ENCODE measurements around the gene QSOX2.

Gene QSOX2

GRCh38 chr9:136252846-136253245 lies 7.2 kb upstream of the QSOX2 start:
- no peak for DNase-seq (ENCODE audit: low read depth)

- DNase-seq (ENCODE audit: low read depth) = no peak
Measured at GRCh38 chr9:136252281-136252680, 6.7 kb upstream of the QSOX2 start.

GRCh38 chr9:136251264-136252115 lies 5.9 kb upstream of the QSOX2 start:
- DNase-seq (ENCODE audit: low read depth) = no peak

GRCh38 chr9:136250676-136251075 lies 5.1 kb upstream of the QSOX2 start:
- no peak for DNase-seq (ENCODE audit: low read depth)

- no peak for DNase-seq (ENCODE audit: low read depth)
Measured at GRCh38 chr9:136249877-136250559, 4.4 kb upstream of the QSOX2 start.

GRCh38 chr9:136248951-136249876 lies 3.6 kb upstream of the QSOX2 start:
- DNase-seq (ENCODE audit: low read depth) = no peak

GRCh38 chr9:136247947-136248637 lies 2.5 kb upstream of the QSOX2 start:
- no peak for DNase-seq (ENCODE audit: low read depth)

GRCh38 chr9:136247551-136247916 lies 1.9 kb upstream of the QSOX2 start:
- DNase-seq (ENCODE audit: low read depth) = no peak

- DNase-seq (ENCODE audit: low read depth) = no peak
Measured at GRCh38 chr9:136246849-136247550, 1.4 kb upstream of the QSOX2 start.

GRCh38 chr9:136244969-136245218 lies 718 bp downstream of the QSOX2 start:
- DNase-seq (ENCODE audit: low read depth) = no peak

- no peak for DNase-seq (ENCODE audit: low read depth)
Measured at GRCh38 chr9:136244122-136244968, 1.3 kb downstream of the QSOX2 start.

- DNase-seq (ENCODE audit: low read depth) = no peak
Measured at GRCh38 chr9:136243631-136244030, 2.0 kb downstream of the QSOX2 start.

- no peak for DNase-seq (ENCODE audit: low read depth)
Measured at GRCh38 chr9:136242918-136243525, 2.6 kb downstream of the QSOX2 start.

GRCh38 chr9:136242248-136242647 lies 3.4 kb downstream of the QSOX2 start:
- no peak for DNase-seq (ENCODE audit: low read depth)

GRCh38 chr9:136241542-136241941 lies 4.1 kb downstream of the QSOX2 start:
- no peak for DNase-seq (ENCODE audit: low read depth)

GRCh38 chr9:136240941-136241340 lies 4.7 kb downstream of the QSOX2 start:
- DNase-seq (ENCODE audit: low read depth) = no peak

GRCh38 chr9:136239983-136240330 lies 5.7 kb downstream of the QSOX2 start:
- DNase-seq (ENCODE audit: low read depth) = no peak

- DNase-seq (ENCODE audit: low read depth) = no peak
Measured at GRCh38 chr9:136239135-136239982, 6.3 kb downstream of the QSOX2 start.

GRCh38 chr9:136238342-136238732 lies 7.3 kb downstream of the QSOX2 start:
- no peak for DNase-seq (ENCODE audit: low read depth)
